HFFc6 (cell line): ENCODE measurements around the gene MGAT5. TPM values are rescaled to one million over a fixed set of nuclear protein-coding genes. Genes with fewer than 3 reads are reported as not detected.

Experiments
- DNase-seq: peaks from one replicate; pipeline ENCODE4 v3.0.0-alpha.2; 2018
- H3K27ac Mint-ChIP-seq: 2 replicates; pipeline ENCODE4 v1.8.0; 2020; ENCODE audit warnings: mild to moderate bottlenecking, mixed read lengths
- H3K27me3 Mint-ChIP-seq: 2 replicates; pipeline ENCODE4 v1.8.0; 2021; ENCODE audit warnings: mild to moderate bottlenecking, moderate library complexity, mixed read lengths; ENCODE audit not compliant: insufficient read depth
- H3K36me3 Mint-ChIP-seq: 2 replicates; pipeline ENCODE4 v1.8.0; 2021; ENCODE audit warnings: low read depth, mixed read lengths
- H3K4me1 Mint-ChIP-seq: 2 replicates; pipeline ENCODE4 v1.8.0; 2020; ENCODE audit warnings: low read depth, mixed read lengths
- H3K4me3 Mint-ChIP-seq: 2 replicates; pipeline ENCODE4 v1.8.0; 2020; ENCODE audit warnings: mild to moderate bottlenecking, moderate library complexity, mixed read lengths
- H3K9me3 Mint-ChIP-seq: 2 replicates; pipeline ENCODE4 v1.8.0; 2020; ENCODE audit warnings: mild to moderate bottlenecking, mixed read lengths
- total RNA-seq, 6 experiments: library from RNA; stranded (reverse); fragmentation: NEBNext Ultra II Directional; extraction: Animal tissue kit (Norgen Biotek cat#: 25700); gene quantifications; 2 replicates in 1 of 6; 3 replicates in 5 of 6; pipeline ENCODE4 v1.2.3, GENCODE V29; 2021
- TF ChIP-seq, protein P1 (sequence below): fragments of 200-600 bp; sonication (generic); IDR thresholded peaks from 2 replicates; pipeline ENCODE4 v1.5.0; 2021; ENCODE audit warnings: antibody characterized with exemption, mild to moderate bottlenecking

Gene MGAT5
- total RNA-seq, 6 experiments from 2014 or later = 104 to 129 (median 113) TPM

DNA sequence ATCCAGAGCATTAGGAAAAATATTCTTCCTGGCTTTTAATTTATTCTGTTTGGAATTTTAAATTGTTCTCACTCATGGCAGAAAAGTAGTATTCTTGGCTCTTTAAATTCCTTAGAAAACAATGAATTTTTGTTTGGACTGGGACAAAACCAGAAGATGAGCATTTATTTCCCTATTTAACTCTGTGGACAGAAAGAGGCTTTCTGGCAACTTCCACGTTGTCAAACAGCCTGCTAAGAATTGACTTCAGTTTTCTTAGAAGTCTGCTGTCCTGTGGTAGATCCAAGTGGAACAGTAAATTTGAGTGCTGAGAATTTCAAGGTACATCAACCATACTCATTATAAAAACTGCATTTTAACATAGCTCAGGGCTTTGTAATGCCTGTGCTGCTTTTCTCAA lies 83.8 kb downstream of the MGAT5 start:
- Mint-ChIP-seq H3K27ac (no peak overlapping the region), H3K4me3 (no peak overlapping the region), H3K4me1 (peaks cover 9% of the 10 kb centered on the region; the same call in 1 of the 2 replicates), H3K27me3 (no peaks in the 10 kb centered on the region; the same call in 1 of the 2 replicates), H3K36me3 (peaks cover 18% of the 10 kb centered on the region), H3K9me3 (no peaks in the 10 kb centered on the region)
- DNase-seq = no peak
- TF ChIP-seq, protein P1, sequence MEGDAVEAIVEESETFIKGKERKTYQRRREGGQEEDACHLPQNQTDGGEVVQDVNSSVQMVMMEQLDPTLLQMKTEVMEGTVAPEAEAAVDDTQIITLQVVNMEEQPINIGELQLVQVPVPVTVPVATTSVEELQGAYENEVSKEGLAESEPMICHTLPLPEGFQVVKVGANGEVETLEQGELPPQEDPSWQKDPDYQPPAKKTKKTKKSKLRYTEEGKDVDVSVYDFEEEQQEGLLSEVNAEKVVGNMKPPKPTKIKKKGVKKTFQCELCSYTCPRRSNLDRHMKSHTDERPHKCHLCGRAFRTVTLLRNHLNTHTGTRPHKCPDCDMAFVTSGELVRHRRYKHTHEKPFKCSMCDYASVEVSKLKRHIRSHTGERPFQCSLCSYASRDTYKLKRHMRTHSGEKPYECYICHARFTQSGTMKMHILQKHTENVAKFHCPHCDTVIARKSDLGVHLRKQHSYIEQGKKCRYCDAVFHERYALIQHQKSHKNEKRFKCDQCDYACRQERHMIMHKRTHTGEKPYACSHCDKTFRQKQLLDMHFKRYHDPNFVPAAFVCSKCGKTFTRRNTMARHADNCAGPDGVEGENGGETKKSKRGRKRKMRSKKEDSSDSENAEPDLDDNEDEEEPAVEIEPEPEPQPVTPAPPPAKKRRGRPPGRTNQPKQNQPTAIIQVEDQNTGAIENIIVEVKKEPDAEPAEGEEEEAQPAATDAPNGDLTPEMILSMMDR = no peak

DNA sequence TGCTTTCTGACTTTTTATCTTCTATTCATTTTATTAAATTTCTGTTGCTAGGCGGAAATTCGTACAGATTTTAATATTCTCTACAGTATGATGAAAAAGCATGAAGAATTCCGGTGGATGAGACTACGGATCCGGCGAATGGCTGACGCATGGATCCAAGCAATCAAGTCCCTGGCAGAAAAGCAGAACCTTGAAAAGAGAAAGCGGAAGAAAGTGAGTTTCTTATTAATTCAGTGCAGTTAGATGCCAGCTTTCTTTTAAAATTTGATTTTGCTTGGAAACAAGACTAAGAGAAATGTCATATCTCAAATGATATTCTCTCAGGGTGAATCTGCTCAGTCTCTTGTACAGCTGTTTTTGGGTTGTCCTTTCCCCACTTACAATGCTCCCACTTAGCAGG lies 84.3 kb downstream of the MGAT5 start:
- DNase-seq = no peak
- no peak overlapping the region for H3K27ac Mint-ChIP-seq
- peaks cover 23% of the 10 kb centered on the region for H3K36me3 Mint-ChIP-seq
- TF ChIP-seq, protein P1 = no peak
- no peak overlapping the region for H3K4me3 Mint-ChIP-seq
- H3K9me3 Mint-ChIP-seq = no peaks in the 10 kb centered on the region
- peaks cover 9% of the 10 kb centered on the region; the same call in 1 of the 2 replicates for H3K4me1 Mint-ChIP-seq
- H3K27me3 Mint-ChIP-seq = peaks cover 2% of the 10 kb centered on the region

DNA sequence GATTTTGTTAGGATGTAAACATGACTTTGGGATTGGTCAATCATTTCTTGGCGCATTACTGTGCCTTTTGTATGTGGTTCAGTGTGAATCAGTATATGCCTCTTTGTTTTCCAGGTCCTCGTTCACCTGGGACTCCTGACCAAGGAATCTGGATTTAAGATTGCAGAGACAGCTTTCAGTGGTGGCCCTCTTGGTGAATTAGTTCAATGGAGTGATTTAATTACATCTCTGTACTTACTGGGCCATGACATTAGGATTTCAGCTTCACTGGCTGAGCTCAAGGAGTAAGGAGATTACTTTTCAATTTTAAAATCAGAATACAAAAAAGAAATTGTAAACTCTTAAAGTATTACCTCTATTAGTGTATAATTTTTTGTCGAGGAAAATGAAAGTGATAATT lies 87.6 kb downstream of the MGAT5 start:
- H3K4me1 Mint-ChIP-seq = no peaks in the 10 kb centered on the region
- H3K4me3 Mint-ChIP-seq = no peak overlapping the region
- no peak overlapping the region for H3K27ac Mint-ChIP-seq
- TF ChIP-seq, protein P1 = no peak
- peaks cover 2% of the 10 kb centered on the region for H3K27me3 Mint-ChIP-seq
- H3K9me3 Mint-ChIP-seq = no peaks in the 10 kb centered on the region
- DNase-seq = no peak
- peaks cover 40% of the 10 kb centered on the region for H3K36me3 Mint-ChIP-seq

DNA sequence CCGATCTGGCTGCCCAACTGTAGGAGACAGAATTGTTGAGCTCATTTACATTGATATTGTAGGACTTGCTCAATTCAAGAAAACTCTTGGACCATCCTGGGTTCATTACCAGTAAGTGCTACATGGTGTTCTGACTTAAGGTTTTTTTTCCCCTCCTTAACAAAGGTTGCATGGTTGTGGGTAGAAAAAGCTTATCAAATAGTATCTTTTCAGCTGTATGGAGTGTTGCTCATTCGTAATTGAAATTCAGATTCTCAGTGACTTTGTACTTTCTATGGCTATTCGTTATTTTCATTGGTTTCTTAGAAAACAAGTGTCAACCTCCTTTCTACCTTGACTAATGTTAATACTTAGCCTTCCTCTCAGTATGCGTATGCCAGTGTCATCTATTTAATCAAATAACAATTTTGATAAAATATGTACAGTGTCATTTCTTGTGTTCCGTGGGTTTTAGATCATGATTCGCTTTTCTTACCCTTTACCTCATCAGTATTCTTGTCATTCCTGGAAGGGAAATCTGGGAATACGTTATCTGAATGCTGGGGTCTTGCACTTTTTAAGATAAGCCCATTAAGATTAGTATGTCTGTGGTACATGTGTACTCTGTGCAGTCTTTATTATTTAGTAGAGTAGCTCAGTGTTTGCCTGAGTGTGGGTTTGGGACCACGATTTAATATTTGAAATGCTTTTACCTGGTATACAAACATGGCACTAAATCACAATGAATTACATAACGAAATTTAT lies 91.3 kb downstream of the MGAT5 start:
- peaks cover 2% of the 10 kb centered on the region for H3K27me3 Mint-ChIP-seq
- H3K27ac Mint-ChIP-seq = no peak overlapping the region
- no peak for DNase-seq
- peaks cover 17% of the 10 kb centered on the region for H3K4me1 Mint-ChIP-seq
- peaks cover 43% of the 10 kb centered on the region for H3K36me3 Mint-ChIP-seq
- H3K9me3 Mint-ChIP-seq = no peaks in the 10 kb centered on the region
- TF ChIP-seq, protein P1 = no peak
- H3K4me3 Mint-ChIP-seq = no peak overlapping the region

DNA sequence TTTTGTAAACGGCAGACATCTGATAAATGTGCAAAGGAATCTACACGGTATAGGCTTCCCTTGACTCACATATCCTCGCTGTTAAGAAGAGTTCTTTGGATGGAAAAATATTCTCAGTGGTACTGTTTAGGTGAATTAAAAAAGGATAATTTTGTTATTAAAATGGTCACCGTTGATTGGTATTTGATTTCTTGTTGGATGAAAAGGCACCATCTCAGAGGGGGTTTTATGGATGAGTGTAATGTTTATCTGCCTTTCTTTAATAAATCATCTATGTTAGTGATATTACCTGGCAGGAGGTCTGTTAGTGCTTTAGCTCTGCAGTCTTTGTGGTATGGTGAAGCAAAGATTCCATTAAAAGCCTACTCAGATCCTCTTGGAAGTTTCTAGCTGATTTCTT lies 92.3 kb downstream of the MGAT5 start:
- TF ChIP-seq, protein P1 = no peak
- peaks cover 17% of the 10 kb centered on the region for H3K4me1 Mint-ChIP-seq
- DNase-seq = no peak
- H3K4me3 Mint-ChIP-seq = no peak overlapping the region
- H3K9me3 Mint-ChIP-seq = no peaks in the 10 kb centered on the region
- H3K36me3 Mint-ChIP-seq = peaks cover 50% of the 10 kb centered on the region
- H3K27me3 Mint-ChIP-seq = peaks cover 4% of the 10 kb centered on the region
- no peak overlapping the region for H3K27ac Mint-ChIP-seq
